ENCODE measurements around the gene DMXL1.

The DMXL1 gene, protein sequence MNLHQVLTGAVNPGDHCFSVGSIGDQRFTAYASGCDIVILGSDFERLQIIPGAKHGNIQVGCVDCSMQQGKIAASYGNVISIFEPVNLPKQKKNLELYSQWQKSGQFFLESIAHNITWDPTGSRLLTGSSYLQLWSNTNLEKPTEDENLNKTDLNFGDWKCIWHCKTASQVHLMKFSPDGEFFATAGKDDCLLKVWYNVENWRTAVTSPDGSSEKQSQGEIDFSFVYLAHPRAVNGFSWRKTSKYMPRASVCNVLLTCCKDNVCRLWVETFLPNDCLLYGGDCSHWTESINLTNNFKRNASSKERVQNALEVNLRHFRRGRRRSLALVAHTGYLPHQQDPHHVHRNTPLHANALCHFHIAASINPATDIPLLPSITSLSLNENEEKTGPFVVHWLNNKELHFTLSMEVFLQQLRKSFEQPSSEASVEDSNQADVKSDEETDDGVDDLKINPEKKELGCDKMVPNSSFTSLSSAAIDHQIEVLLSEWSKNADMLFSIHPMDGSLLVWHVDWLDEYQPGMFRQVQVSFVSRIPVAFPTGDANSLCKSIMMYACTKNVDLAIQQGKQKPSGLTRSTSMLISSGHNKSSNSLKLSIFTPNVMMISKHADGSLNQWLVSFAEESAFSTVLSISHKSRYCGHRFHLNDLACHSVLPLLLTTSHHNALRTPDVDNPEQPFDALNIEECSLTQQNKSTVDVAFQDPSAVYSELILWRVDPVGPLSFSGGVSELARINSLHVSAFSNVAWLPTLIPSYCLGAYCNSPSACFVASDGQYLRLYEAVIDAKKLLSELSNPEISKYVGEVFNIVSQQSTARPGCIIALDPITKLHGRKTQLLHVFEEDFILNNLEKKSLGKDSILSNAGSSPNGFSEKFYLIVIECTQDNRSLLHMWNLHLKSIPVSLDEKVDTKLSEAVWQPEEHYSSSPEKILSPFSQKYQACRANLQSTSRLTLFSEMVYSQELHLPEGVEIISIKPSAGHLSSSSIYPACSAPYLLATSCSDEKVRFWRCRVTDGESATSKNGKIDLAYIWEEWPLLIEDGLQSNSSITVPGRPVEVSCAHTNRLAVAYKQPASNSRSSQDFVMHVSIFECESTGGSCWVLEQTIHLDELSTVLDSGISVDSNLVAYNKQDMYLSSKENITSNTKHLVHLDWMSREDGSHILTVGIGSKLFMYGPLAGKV (N-terminal part only)

DNA sequence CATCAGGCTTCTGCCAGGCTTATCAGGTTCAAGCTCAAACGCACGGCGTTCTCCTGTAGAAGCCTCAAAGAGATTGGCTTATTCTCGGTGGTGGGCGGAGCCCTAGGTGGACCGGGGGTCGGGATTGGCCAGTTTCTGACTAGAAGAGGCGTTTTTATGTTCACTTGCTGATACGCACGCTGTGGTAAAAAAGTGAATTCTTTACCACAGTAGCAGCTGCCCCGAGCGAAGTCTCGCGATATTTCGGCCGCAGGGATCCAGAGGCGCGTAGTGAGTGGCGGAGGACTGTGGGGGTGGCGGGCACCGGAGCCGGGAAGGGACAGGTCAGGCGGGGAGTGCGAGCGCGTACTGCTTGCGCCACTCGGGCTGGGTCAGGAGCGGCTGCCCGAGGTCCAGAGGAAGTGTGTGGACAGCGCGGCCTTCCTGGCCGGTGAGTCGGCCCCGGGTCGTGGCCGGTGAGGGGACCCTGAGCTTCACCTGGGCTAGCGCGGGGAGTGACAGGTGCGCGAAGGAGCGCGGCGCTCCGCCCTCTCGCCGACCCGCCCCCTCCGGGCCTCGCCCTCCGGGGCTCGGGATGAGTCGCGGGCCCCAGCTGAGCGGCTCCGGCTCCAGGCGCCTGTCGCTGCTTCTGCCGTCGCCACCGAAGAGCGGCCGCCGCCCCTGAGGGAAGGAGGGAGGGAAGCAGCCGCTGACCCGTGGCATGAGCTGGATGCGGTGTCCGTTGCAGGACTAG lies at the start of gene DMXL1:
Gene DMXL1, plus strand, starts transcription at position 260 of the 733 bp plus-strand sequence. CDS start 483 bp downstream, outside the sequence.
- TF ChIP-seq, protein P1, sequence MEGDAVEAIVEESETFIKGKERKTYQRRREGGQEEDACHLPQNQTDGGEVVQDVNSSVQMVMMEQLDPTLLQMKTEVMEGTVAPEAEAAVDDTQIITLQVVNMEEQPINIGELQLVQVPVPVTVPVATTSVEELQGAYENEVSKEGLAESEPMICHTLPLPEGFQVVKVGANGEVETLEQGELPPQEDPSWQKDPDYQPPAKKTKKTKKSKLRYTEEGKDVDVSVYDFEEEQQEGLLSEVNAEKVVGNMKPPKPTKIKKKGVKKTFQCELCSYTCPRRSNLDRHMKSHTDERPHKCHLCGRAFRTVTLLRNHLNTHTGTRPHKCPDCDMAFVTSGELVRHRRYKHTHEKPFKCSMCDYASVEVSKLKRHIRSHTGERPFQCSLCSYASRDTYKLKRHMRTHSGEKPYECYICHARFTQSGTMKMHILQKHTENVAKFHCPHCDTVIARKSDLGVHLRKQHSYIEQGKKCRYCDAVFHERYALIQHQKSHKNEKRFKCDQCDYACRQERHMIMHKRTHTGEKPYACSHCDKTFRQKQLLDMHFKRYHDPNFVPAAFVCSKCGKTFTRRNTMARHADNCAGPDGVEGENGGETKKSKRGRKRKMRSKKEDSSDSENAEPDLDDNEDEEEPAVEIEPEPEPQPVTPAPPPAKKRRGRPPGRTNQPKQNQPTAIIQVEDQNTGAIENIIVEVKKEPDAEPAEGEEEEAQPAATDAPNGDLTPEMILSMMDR (IDR thresholded peaks at IDR 0.05; ENCODE audit: low read depth, low read length, missing control alignments), result no peak
- DNase-seq (ENCODE audit: extremely low read depth, low read depth), result peak; percentile 98
- peak within 1 kb of the TSS; percentile 79 for H3K4me3 ChIP-seq (replicated peaks; ENCODE audit: low read depth, low read length)

DNA sequence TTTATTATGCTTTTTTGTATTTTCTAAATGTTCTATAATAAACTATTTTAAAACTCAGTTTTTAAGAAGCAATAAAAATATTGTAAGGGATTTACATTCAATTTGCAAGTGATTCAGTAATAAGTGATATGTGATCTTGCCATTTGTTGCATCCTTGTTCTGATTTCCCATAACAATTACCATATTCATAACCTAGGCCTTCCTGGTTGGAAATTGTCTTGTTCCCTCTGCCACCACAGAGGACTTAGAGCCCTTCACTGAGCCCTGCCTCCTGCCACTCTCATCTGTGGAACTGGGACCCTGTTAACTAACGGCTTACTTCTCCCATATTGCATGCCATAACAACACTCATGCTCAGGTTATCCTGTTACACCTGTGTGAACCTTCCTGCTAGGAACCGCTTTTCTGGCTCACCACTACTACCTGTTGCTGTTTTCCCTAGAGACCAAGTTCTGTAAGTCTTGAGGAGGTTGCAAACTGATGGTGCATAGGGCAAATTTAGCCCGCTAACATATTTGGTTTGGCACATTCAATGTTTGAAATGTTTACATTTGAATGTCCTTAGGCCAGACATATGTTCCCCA lies 49.6 kb upstream of the DMXL1 start:
- no peak overlapping the region for H3K4me3 ChIP-seq (replicated peaks; ENCODE audit: low read depth, low read length)
- DNase-seq (ENCODE audit: extremely low read depth, low read depth), result no peak
- TF ChIP-seq, protein P1 (IDR thresholded peaks at IDR 0.05; ENCODE audit: low read depth, low read length, missing control alignments), result no peak

DNA sequence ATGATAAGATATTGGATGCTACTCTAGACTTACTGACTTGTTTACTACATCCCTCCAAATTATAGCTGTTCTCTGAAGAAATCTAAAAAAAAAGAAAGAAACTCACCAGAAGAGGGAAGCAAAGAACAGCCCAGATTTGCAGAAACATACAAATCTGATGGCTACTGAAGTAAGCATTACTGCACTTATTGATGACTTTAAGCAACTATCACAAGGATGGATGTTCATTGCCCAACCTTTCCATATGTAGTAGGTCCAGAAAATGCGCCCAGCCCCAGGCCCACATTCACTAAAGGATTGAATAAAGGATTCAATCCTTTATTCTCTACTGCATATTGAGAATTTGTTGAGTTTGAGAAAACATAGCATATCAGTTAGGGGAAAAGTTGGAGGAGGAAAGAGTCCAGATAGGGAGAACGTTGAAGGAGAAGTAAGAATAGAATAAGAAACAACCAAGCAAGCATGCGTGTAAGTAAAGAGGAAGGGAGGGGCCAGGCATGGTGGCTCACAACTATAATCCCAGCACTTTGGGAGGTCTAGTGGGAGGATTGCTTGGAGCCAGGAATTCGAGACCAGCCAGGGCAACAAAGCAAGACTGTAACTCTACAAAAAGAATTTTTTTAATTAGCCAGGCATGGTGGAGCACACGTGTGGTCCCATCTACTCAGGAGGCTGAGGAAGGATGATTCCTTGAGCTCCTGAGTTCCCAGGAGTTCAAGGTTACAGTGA lies 48.7 kb upstream of the DMXL1 start:
- no peak for DNase-seq (ENCODE audit: extremely low read depth, low read depth)
- H3K4me3 ChIP-seq (replicated peaks; ENCODE audit: low read depth, low read length), result no peak overlapping the region

GRCh38 chr5:119022773-119023172 lies 48.1 kb upstream of the DMXL1 start:
- DNase-seq (ENCODE audit: extremely low read depth, low read depth), result no peak
- no peak overlapping the region for H3K4me3 ChIP-seq (replicated peaks; ENCODE audit: low read depth, low read length)
- TF ChIP-seq, protein P1 (IDR thresholded peaks at IDR 0.05; ENCODE audit: low read depth, low read length, missing control alignments), result no peak

More for the DNA sequence above, 48.7 kb upstream of the DMXL1 start:
- TF ChIP-seq, protein P1 (IDR thresholded peaks at IDR 0.05; ENCODE audit: low read depth, low read length, missing control alignments), result peak; percentile 31

GRCh38 chr5:119028575-119028974 lies 42.3 kb upstream of the DMXL1 start:
- H3K4me3 ChIP-seq (replicated peaks; ENCODE audit: low read depth, low read length), result no peak overlapping the region
- TF ChIP-seq, protein P1 (IDR thresholded peaks at IDR 0.05; ENCODE audit: low read depth, low read length, missing control alignments), result no peak
- no peak for DNase-seq (ENCODE audit: extremely low read depth, low read depth)
